ENCODE results near the gene ACBD6. TPM values are rescaled to one million over a fixed set of nuclear protein-coding genes. Genes with fewer than 3 reads are reported as not detected.

ACBD6 gene
- total RNA-seq, 1 donor from 2014 or later = 59.2 TPM

DNA sequence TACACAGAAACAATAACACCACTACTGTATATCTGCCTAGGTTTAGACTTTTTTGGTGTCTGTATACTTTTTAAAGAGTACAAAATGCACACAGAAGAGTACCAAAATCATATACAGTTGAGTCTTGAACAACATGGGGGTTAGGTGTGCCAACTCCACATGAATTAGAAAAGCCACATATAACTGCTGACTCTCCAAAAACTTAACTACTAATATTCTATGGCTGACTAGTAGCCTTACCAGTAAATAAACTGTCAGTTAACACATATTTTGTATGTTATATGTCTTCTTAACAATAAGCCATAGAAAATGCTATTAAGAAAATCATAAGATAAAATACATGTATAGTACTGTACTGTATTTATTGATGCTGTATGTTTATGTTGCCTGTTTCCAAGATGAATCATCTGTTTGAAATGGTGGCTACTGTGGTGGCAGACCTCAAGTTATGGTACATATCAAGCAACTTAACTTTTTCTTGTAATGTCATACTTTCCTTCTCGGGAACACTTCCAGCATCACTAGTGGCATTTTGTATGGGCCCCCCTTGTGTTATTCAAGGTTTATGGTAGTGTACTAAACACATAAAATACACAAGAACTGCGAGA, 201.1 kb downstream of the ACBD6 start:
- no peak for DNase-seq (ENCODE audit: low read depth)

DNA sequence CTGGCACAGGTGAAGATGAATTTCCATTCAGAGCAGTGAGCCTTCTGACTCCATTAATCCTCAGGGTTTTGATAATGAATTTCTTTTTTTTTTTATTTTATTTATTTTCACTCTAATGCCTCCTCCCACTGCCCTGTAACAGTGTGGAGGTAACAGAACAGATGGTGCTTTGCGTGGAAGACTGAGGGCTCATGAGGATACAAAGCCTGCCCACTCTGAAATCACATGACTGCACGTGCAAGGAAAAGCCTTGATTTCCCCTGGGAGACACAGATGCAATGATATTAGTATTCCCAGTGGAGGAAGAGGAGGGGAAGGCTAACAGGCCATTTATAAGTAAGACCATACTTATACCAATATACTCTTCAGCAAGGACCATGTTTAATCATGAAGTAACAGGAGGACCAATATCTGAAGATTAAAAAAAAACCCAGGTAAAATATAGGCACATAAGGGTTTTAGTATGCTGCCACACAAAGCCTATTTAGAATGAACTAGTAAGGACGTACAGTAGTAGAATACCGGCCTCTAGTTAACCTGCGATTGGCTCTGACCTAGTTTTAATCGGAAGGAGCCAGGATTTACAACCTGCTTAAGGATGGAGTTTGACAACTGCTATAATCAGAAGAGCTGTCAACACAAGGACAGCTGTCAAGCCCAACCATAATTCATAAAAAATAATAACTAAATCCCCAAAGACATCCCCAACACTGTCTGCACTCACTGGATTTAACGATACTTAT, 202.7 kb downstream of the ACBD6 start:
- DNase-seq (ENCODE audit: low read depth) = no peak

DNA sequence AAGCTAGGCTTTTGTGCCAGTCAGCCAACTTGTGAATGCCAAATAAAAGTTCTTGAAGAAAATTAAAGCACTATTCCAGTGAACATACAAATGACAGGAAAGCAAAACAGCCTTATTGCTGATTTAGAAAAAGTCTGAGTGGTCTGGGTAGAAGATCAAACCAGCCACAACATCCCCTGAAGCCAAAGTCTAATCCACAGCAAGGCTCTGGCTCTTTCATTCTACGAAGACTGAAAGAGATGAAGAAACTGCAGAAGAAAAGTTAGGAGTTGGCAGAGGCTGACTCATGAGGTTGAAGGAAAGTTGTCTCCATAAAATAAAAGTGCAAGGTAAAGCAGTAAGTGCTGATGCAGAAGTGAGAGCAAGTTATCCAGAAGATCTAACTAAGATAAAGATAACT, 206.4 kb downstream of the ACBD6 start:
- DNase-seq (ENCODE audit: low read depth) = no peak

DNA sequence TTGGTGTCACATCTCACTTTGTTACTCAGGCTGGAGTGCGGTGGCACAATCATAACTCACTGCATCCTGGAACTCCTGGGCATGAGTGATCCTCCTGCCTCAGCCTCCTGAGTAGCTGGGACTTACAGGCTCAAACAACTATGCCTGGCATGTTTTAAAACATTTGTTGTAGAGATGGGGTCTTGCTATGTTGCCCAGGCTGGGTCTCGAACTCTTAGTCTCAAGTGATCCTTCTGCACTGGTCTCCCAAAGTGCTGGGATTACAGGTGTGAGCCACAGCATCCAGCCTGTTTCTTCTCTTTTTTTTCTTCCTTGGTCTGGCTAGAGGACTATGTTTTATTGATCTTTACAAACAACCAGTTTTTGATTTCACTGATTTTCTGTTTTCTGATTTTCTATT, 207.7 kb downstream of the ACBD6 start:
- no peak for DNase-seq (ENCODE audit: low read depth)

- no peak for DNase-seq (ENCODE audit: low read depth)
Measured at GRCh38 chr1:180291004-180291403, 211.4 kb downstream of the ACBD6 start.

- no peak for DNase-seq (ENCODE audit: low read depth)
Measured at GRCh38 chr1:180290265-180291001, 211.9 kb downstream of the ACBD6 start.

- DNase-seq (ENCODE audit: low read depth) = no peak
Measured at GRCh38 chr1:180288940-180289339, 213.4 kb downstream of the ACBD6 start.

- DNase-seq (ENCODE audit: low read depth) = no peak
Measured at GRCh38 chr1:180287988-180288705, 214.2 kb downstream of the ACBD6 start.

GRCh38 chr1:180286417-180286816, 216.0 kb downstream of the ACBD6 start:
- no peak for DNase-seq (ENCODE audit: low read depth)

- no peak for DNase-seq (ENCODE audit: low read depth)
Measured at GRCh38 chr1:180283098-180283497, 219.3 kb downstream of the ACBD6 start.

GRCh38 chr1:180282401-180283044, 219.9 kb downstream of the ACBD6 start:
- peak; percentile 25 for DNase-seq (ENCODE audit: low read depth)

DNA sequence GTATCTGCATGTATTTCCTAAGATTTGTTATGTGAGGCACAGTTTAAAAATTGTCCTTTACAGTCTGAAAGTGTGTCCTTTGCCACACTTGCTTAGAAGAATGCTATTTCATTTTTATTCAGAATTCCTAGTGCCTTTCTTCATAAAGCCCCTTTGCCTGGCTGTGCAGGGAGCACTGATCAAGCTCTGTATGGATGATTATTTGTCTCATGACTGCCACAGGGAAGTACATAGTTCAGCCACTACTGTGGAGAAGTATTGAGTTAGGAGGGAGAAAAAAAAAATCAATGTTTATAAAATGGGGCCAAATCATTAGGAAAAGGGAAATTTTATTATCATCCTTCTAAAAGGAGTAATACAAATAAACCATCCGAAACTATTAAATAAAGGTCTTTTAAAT, 220.9 kb downstream of the ACBD6 start:
- DNase-seq (ENCODE audit: low read depth) = no peak

- no peak for DNase-seq (ENCODE audit: low read depth)
Measured at GRCh38 chr1:180280617-180281016, 221.8 kb downstream of the ACBD6 start.

DNA sequence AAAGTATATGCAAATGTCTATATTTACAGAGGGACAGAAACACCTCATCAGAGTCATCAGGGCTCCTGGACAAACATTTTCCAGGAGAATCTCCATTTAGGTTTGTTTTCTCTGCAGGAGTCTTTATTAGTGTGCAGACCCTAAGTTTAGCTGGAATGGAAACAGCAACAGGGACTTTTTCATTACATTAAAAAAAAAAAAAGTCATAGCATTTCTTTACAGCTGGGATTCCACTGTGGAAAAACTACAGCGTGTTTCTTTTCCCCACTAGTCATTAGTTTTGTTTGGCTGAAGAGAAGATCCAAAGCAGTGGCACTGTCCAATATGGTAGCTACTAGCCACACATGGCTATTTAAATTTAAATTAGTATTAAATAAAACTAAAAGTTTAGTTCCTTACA, 222.7 kb downstream of the ACBD6 start:
- DNase-seq (ENCODE audit: low read depth) = no peak

DNA sequence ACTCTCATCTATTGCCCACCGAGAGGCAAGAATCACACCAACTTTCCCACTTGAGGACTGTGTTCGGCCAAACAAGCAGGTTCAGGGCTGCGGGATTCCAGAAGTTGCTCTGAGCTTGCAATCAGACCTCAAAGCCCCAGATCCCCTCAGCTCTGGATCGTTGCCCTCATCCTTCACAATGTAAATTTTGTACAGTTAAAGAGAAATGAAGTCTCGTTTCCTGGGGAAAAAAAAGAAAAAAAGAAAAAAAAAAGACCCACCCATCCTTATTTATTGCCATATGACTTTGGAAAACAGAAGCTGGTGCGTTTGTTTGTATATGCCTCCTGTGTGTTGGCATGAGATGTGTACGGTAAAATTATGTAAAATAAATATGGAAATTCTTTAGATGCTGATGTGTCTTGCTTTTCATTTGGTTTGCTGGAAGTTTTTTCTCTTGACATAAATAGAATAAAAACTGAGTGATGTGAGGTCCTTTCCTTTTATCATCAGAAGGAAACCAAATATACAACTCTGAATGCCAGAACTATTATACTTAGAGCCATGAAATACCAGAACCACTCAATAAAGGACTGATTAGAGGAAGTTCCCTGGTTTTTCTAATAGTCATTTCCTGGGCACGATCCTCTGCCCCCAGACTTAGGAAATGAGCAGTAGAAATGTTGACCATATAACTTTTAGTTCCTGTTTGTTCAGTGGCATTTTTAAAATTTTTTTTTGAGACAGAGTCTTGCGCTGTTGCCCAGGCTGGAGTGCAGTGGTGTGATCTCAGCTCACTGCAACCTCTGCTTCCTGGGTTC, 223.6 kb downstream of the ACBD6 start:
- no peak for DNase-seq (ENCODE audit: low read depth)

DNA sequence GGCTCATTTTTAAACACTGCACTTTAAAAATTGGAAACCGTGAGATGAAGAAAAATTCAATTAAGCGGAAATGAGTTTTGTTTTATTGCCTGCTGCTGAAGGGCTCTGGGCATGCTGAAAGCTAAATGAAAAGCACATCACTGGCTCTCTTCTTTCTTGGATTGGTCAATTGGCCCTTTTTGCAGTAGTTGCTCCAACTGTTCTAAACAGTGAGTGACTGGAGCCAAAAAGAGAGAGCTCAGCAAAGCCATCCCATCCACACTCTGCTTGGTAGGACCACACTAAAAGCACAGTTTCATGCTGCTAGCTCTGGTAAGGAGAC, 224.2 kb downstream of the ACBD6 start:
- DNase-seq (ENCODE audit: low read depth) = no peak

DNA sequence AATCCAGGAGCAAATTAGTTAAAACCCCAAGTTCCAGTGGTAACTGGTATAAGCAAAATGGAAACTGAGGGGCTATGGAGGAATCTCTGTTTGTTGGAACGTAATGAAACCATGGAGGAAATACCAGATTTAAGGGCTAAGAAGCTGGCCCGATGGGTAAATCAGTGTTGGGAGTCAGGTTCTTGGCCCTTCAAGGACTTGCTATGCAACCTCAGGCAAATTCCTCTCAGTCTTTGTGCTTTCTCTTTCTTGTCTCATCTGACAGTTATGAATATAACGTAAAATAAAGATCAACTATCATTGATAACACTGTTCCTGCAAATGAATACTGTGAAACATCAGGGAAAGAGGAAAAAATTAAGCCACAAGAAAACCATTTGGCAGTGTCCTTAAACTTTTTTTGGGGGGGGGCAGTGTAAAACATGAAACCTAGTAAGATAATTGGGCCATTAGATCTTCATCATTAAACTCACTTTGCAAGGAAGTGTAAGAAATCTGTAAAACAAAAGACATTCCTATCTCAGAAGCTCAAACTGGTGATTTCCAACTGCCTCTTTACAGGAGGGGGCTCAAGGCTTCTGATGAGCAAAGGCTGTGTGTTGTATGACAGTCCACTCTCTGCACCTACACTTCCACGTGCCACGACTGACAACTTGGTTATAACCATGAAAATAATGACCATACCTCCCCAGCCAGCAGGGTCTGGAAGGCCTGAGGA, 224.7 kb downstream of the ACBD6 start:
- no peak for DNase-seq (ENCODE audit: low read depth)

- DNase-seq (ENCODE audit: low read depth) = no peak
Measured at GRCh38 chr1:180275726-180276125, 226.7 kb downstream of the ACBD6 start.

GRCh38 chr1:180274221-180274620, 228.2 kb downstream of the ACBD6 start:
- no peak for DNase-seq (ENCODE audit: low read depth)

DNA sequence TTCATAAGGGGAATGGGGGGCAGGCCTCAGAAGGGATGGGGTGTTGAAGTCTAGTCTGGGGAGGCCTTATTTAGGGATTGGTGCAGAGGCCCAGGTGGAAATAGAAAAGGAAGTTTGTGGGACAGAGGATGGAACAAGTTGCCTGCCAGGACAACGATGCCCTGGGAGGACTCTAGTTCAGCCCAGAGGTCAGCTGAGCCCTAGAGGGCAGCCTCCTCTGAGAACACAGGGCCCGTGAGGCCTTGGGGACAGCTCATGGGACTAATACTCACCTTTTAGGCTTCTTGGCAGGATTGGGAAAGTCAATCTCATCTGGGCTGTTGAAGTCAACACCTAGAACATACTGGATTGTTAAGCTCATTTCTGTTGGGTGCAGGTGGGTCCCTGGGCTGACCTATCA, 229.3 kb downstream of the ACBD6 start:
- DNase-seq (ENCODE audit: low read depth) = no peak
